Stimulated activated CD4-positive, alpha-beta T cell treated with anti-CD3 and anti-CD28 coated beads, TNF-alpha, amount 100 ng/mL, for 24 hours (primary cell): ENCODE data around the gene MGMT.

Source experiments
- DNase-seq, 3 experiments: peaks; one replicate each; pipeline ENCODE4 v3.0.0-alpha.2; 2020; ENCODE audit warnings: low read depth in 3 of 3

Gene MGMT

DNA sequence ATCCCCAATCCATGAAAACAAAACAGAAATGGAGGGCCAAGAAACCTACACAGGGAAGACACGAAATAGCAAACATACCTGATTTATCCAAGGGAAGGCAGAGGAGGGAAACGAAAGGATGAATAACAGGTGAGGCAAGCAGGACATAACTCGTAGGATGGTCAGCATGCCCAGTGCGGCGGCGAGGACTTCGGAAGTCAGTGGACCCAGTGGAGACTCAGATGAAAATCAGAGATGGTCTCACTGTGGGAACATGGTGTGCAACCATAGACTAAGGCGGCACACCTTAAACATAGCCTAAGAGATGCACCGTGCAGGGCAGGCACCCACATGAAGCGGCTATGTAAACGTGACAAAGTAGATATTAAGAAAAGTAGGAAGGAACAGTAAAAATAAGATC lies 157.5 kb downstream of the MGMT start:
- DNase-seq: no peak

DNA sequence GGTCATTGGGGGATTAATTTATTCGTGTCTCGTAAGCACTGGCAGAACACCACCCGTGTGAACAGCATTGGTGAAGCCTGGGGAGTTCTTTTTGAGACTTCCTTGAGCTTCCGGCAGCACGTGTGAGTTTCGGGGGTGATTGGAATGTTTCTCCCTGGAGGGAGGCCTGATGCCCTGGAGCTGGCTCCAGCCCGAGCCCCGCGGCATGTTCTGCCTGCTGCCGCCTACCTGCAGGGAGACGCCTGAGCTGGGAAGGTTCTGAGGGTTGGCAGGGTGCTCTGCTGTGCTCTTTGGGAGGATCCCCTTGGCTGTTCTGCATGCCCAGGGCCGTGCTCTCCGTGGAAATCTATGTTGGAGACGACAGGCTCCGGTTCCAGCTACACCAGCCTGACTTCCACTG lies 159.3 kb downstream of the MGMT start:
- DNase-seq: no peak

DNA sequence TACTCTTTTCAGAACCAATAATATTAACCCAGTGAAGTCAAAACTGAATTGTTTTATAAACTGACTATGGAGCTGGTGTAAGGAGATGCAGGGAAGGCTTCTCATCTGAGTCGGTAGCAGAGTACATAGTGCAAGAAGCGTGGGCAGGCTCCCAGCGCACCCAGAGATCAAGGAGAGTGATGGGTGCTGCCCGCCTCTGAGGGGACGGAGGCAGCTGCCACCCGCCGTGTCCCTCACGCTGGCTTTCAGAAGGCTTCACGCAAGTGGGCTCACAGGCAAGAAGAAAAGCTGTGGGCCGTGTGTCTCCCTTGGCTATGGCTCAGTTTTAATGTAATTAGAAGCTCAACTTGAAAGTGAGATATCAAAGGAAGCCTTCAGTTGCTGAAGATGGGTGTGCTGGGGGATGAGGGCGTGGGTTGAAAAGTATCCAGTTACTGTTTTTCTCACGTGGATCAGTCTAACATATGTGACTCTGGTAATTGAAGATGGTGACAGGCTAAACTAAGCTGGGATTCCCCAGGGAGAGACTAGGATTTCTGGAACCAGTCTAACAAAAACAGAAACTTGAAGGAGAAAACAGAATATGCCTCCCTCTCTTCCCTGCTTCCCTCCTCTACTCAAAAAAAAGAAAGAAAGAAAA lies 159.9 kb downstream of the MGMT start:
- DNase-seq: no peak

DNA sequence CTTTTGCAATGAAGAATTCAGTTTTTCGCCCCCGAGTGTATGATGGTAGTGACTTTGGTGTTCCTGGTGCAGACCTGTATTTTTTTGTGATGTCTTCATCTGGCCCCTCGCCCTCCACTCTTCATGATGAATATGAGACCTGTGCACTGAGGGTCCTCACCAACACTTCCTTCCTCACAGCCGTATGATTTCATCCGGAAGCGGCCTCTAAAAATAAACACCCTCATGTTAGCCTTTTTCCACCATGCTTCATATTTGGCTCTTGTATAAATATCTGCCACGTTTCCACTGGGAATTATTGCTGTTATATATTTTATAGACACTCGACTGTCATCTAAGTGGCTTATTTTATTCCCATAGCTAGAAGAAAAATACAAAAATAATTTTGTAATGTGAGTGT lies 160.4 kb downstream of the MGMT start:
- DNase-seq: no peak

DNA sequence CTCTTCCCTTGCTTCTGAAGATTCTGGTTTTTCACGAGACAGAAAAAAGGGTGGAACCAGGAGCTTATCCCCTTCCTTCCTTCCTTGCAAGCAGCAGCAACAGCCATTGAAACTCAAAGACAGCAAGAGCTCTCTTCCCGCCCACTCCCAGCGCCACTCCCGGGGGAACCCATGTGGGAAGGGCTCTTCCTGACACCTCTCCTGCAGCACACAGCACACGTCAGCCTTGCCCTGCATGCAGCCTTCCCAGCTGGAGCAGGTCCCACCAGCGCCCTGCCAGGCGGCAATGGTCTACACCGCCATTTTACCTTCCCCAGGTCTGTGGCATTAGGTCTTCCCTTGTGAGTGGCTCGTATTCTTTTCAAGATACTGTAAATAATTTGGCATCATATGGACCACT lies 161.8 kb downstream of the MGMT start:
- DNase-seq: no peak

DNA sequence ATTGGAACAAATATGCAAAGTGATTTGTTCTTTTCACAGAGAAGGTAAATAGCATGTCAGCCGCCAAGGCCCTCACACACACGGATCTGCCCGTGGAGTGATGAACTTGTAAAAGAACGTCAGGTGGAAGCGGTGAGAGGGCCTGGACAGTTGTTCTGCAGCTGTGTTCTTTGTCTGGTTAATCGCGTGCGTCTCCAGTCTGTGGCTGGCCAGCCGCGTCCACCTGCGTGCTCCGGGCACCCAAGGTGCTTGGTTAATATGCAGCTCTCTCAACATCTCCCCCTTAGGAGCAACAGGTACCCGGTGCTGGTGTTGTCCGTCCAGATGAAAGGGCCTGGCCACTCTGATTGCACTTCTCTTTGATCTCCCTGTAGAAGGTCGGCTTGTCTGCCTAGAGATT lies 162.9 kb downstream of the MGMT start:
- no peak for DNase-seq

DNA sequence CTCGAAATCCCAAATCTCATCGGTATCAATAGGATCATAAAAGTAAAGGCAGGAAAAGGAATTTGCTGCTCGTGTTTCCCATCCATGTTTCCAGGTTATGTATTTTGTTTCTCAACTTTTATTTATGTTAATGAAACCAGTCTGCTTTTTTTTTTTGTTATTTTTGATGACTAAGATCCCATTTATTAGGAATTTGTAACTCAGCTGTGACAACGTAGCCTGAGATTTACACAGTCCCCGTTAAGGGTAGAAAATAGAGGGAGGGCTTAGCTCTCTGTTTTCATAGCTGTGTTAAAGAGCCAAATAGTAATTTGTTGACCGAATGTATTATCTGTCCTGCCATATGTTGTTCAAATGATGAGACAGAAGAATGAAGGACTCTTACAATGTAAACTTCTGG lies 164.0 kb downstream of the MGMT start:
- DNase-seq: no peak

DNA sequence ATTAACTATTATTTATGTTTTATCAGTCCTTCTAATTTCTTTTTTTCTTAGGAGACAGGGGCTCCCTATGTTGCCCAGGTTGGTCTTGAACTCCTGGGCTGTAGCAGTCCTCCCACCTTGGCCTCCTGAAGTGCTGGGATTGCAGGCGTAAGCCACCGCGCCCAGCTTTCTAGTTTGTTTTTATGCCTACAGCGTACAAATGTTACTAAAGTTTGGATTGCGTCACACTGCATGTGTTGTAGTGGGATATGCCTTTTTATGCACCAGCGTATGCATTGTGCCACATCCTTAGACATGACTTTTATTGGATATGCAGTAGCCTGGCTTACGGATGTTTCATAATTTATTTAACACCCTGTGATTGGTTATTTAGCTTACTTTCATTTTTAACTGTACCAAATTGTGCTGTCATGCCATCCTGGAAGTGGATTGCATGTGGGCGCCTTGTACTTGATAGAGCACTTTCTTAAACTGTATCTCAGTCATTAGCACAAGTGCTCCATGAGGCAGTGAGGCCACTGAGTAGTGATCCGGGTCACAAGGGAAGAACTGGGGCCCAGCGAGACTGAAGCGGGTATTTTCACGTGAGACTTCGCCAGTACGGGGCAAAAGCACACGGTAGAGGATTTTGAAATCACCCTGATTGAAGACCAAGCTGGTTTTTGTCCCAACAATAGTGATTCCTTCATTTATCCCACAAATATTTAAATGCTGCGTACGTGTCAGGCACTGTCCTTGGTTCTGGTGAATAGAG lies 165.0 kb downstream of the MGMT start:
- no peak for DNase-seq

DNA sequence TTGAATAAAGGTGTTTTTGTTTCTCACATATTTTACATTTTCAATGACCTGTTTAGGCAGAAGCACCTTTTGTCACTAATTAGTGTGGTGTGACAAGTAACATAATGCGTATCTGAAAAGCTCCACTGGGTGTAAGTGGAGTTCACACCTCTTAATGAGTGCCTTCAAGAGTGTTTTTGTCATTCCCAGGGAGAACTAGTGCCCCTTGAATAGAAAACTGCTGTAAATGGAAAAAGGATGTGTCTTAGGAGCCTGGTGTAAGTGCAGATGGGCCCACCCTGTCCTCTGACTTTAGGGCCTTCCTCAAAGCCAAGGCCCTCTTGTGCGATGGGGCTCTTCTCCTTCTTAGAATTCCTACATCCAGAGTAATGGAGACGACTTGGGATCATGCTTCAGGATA lies 170.0 kb downstream of the MGMT start:
- DNase-seq: no peak

DNA sequence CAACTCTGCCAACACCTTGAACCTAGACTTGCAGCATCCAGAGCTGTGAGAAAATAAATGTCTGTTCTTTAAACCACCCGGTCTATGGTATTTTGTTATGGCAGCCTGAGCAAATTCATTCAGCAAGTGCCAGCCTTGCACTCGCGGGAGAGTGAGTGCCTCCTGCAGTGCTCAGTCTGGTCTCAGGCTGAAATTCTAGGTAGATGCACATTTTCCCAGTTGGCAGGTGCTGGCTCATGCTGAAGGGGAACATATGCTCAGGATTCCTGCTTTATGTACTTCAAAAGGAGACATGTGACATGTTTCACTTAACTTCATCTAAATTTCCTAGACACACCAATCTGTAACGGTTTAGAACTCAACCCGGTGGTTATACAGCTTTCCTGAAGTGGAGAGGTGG lies 170.8 kb downstream of the MGMT start:
- DNase-seq: no peak

DNA sequence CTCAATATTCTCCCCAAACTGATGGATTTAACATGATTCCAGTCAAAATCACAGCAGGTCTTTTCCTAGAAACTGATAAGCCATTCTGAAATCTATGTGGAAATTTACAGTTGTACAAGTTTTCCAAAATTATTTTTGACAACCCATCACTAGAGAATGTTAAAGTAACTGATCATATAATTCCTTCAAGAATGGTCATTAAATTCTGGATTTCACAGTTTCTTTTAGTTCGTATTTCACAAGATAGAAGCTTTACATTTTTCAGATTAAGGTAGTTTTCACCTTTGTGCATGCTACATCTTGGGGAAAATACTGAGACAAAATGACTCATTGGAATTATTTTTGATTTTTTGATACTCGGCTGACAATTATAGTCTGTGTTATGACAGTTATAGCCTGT lies 174.3 kb downstream of the MGMT start:
- no peak for DNase-seq

DNA sequence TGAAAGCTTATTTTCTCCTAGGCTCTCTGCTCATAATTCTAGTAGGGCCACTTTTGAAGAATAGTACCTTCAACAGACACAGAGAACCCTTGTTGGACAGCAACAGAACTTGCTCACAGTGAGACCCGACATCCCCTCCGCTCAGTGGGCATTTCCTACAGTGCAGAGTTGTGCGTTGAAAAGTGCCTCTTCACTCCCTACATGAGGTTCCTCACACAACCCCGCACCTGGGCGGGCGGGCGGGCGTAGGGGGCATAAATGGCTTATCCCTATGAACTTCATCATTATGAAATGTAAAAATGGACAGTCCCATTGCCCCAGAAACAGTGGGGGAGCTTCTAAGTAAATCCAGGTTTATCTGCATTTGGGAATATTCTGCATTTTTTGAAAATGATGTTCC lies 174.9 kb downstream of the MGMT start:
- no peak for DNase-seq

DNA sequence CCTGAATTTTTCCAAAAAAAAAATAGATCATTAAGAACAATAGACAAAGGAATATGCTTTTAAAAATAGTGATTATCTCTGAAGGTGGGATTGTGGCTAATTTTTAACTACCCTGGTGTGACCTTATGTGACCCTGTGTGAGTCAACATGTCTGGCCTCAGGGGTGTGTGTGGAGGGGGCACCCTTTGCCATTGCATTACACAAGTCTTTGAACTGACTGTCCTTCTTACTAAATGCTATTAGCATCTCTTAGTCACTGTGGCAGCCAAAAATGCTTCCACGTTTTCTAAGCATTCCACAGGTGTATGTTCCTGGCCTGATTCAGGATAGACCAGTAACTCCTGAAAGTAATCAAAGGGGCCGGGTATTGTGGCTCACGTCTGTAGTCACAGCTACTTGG lies 175.4 kb downstream of the MGMT start:
- no peak for DNase-seq

DNA sequence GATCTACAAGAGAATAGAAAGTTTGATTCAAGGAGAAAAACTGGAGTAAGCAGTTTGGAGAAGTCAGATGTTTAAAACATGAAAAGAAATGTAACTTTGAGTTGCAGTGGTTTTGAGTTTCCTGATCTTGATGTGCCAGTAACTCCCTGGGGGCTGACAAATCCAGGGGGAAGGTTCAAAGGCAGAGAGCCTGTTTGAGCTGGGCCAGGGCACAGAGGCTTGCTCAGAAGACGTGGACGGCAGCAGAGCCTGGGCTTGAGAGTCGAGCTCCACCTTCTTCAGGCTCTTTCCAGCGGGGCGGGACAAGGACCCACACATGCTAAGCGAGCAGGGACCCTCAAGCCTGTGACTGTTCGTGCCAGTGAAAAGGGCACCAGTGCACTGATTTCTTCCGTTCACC lies 176.2 kb downstream of the MGMT start:
- DNase-seq: no peak

DNA sequence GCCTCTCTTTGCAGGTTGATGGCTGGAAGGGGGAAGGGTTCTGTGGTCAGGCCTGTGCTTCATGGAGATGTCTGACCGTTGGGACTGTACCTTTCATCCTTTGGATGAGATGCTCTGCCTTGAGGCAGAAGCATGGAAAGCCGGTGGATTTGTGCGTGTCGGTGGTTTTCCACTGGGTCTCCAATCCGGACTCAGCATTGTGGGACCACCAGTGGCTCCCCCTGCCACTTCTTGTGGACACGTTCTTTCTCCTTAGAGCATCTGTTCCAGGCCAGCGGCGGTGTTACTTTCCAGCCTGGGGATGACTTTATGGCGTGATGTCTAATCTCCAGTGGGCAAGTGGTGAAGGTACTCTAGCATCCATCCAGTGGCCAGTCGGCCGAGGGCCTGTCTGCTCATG lies 178.4 kb downstream of the MGMT start:
- DNase-seq: no peak

DNA sequence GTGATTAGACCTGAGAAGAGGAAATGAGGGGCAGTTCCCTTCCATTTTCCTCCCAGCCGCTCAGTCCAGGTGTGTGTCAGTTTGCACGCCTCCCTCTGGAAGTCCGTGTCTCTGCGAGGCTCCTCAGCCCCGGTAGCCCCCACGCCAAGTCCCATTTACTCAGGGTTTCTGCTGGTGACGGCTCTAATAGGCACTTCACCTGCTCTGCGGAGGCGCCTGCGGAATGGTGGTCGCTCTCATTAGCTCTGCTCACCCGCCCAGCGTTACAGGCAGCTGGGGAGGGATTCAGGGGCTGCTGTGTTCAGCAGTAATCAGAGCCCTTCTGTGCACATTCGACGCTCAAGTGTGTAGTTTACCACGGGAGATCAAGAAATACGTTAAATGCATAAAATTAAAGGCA lies 179.9 kb downstream of the MGMT start:
- DNase-seq: no peak

DNA sequence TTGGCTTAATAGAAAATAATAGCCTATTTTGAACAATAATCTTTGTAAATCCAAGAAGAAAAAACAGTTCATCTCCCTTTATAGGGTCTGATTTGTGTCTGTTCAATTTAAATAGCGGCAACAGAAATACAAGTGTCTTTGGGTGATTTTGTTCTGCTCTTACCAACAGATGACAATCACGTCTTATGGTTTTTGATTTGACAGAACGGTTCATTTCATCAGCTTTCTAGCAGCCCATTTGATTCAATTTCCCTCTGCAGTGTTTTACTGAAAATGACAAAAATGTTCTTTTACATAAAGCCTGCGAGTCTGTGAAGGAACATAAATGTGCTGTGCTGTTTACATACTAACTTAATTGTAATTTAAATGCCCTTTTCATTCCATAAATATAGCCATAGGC lies 180.5 kb downstream of the MGMT start:
- no peak for DNase-seq

DNA sequence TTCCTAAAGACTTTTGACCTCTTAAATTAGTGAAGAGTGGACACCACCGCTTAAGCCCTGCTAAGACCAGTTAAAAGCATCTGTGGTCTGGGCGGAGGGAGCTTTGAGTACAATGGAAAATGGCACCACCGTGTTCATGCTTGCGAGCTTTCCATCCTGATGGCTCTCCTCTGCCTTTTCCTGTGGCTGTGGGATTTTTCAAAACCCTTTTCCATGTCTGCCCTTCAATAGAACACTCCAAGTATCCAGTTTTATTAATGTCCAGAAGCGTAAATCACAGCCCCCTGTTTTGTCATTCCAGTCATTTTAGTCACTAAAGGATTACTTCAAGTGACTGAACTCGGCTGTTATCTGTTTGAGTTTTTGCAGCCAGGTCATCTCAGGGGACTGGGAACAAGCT lies 181.8 kb downstream of the MGMT start:
- DNase-seq: no peak

DNA sequence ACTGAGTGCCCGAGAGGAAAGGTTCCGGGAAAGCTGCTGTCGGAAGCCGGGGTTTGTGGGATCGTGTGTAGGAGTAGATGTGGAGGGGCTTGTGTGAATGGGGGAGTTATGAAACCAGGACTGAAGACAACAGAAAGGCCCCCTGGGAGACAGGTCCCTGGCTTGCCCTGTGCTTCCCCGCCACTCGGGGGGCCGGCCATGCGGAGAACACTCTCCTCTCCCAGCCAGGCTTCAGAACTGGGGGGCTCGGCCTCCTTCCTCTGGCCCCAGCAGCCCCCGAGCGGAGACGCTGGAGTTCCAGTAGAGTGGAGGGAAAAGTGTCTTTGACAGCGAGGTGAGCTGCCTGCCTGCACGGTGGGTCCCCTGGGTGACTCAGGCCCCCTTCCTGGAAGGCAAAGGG lies 185.0 kb downstream of the MGMT start:
- no peak for DNase-seq

DNA sequence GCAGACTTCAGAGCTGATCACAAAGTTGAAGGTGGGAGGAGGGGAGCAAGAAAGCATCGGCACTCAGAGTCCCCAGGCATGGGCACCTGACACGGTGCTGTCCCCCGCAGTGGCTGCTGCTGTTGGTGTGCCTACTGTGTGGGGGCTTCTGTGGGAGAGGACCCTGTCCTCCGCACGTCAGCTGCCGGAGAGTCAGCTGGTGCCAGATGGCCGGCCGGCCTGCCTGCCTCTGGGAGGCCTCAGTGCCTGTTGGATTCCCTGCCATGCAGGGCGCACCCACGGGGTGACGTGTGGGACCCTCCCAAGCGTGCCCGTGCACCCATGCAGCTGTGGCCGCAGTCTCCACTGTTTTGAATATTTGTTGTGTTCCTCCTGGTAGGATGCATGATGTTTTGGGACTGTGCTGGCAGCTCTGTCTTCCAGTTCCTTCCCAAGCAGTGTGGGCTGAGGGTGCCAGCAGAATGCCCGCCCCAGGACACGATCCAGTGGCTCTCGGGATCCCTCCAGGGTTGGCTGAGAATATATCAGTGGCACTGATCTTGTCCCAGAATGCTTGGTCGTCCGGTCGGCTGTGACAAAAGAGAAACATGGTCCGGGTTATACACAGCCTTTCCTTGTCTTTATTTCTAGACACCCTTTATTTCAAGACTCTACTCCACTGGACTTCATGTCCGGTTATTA lies 185.6 kb downstream of the MGMT start:
- DNase-seq: no peak

DNA sequence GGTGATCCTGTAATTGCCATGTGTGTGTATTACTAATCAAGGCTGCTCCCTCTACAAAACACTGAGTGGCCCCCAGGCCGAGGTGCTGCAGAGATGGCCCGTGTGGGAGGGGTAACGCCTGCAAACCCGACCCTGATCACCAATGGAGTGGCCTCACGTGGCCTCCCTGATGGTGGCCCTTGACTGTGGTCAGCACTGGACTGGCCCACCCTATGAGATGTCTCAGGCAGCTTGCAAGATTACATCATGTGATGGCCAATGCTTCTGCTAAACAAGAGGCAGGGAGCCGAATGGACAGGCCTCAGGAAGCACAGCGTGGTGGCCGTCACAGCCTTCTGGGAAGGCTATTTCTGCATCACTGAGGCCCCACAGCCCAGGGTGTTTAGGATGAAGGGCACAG lies 186.4 kb downstream of the MGMT start:
- DNase-seq: no peak

DNA sequence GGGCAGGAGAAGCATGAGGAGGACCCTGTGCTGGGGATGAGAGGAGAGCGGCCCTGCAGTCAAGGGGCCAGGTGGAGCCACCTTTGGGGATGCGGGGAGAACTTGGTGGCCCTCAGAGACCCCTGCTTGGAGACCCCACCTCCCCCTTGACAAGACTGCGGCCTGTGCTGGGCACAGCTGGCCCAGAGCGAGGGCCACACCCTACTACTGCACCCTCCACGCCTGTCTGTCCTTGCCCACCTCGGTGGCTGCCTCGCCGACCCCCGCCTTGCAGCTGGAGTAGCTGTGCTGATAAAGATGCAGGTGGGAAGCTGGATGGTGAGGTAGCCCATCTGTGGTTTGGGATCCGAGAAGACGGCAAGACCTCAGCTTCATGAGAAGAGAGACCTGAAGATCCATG lies 186.8 kb downstream of the MGMT start:
- DNase-seq: no peak

DNA sequence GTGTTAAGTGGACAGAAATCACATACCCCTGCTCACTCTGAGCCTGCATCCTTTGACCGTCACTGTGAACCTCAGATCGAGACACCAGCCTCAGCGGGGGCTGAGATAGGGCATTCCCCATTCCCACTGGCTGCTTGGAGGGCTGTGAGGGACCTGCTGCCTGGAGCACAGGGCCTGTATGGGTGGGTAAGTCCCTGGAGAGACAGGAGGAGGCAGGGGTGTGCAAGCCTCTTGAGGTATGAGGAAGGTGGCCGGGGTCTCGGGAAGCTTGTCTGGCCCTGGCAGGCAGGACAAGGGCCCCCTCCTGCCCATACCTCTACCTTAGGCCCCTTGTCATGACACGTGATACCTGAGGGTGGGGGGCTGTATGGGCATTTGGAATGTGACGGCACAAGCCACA lies 187.4 kb downstream of the MGMT start:
- no peak for DNase-seq
